HG03575 (cell line): ENCODE results near the gene SNTB2.
A peak's percentile ranks its signal among the peaks of the same experiment; 100 is the strongest.
"Not testable (repeated sequence)": the region's sequence is repeated elsewhere in the genome, so short reads cannot be mapped to it uniquely, and the experiment has no call there.

Experiments
- ATAC-seq: cut with Tn5 transposase; IDR thresholded peaks from one replicate; pipeline ENCODE4 v1.9.1; 2021; ENCODE audit not compliant: unreplicated experiment, insufficient number of reproducible peaks, low FRiP score; ENCODE audit errors: extremely low read depth

Gene SNTB2

GRCh38 chr16:69186642-69187445, at the start of gene SNTB2:
Gene SNTB2 (plus strand): TSS chr16:69187164. CDS start chr16:69187167, 3 bp downstream.
- peak; percentile 49 for ATAC-seq

- no peak for ATAC-seq
Measured at GRCh38 chr16:69138608-69139007, 48.4 kb upstream of the SNTB2 start.

GRCh38 chr16:69139464-69139863, 47.5 kb upstream of the SNTB2 start:
- not testable (repeated sequence) for ATAC-seq

- ATAC-seq, result no peak
Measured at GRCh38 chr16:69141014-69141413, 46.0 kb upstream of the SNTB2 start.

GRCh38 chr16:69141936-69142335, 45.0 kb upstream of the SNTB2 start:
- ATAC-seq, result no peak

GRCh38 chr16:69143116-69143515, 43.8 kb upstream of the SNTB2 start:
- no peak for ATAC-seq

GRCh38 chr16:69145658-69146057, 41.3 kb upstream of the SNTB2 start:
- no peak for ATAC-seq

GRCh38 chr16:69149621-69150020, 37.3 kb upstream of the SNTB2 start:
- not testable (repeated sequence) for ATAC-seq

- no peak for ATAC-seq
Measured at GRCh38 chr16:69150146-69150865, 36.7 kb upstream of the SNTB2 start.

GRCh38 chr16:69157196-69157595, 29.8 kb upstream of the SNTB2 start:
- no peak for ATAC-seq

- no peak for ATAC-seq
Measured at GRCh38 chr16:69160192-69160591, 26.8 kb upstream of the SNTB2 start.

GRCh38 chr16:69165584-69165983, 21.4 kb upstream of the SNTB2 start:
- ATAC-seq, result no peak

GRCh38 chr16:69166221-69166833, 20.6 kb upstream of the SNTB2 start:
- ATAC-seq, result no peak

GRCh38 chr16:69166946-69167930, 19.7 kb upstream of the SNTB2 start:
- ATAC-seq, result no peak

GRCh38 chr16:69169051-69169450, 17.9 kb upstream of the SNTB2 start:
- ATAC-seq, result no peak

GRCh38 chr16:69169607-69170352, 17.2 kb upstream of the SNTB2 start:
- ATAC-seq, result no peak

- ATAC-seq, result no peak
Measured at GRCh38 chr16:69171325-69172084, 15.5 kb upstream of the SNTB2 start.
